ENCODE data around the gene BRD8.

DNA sequence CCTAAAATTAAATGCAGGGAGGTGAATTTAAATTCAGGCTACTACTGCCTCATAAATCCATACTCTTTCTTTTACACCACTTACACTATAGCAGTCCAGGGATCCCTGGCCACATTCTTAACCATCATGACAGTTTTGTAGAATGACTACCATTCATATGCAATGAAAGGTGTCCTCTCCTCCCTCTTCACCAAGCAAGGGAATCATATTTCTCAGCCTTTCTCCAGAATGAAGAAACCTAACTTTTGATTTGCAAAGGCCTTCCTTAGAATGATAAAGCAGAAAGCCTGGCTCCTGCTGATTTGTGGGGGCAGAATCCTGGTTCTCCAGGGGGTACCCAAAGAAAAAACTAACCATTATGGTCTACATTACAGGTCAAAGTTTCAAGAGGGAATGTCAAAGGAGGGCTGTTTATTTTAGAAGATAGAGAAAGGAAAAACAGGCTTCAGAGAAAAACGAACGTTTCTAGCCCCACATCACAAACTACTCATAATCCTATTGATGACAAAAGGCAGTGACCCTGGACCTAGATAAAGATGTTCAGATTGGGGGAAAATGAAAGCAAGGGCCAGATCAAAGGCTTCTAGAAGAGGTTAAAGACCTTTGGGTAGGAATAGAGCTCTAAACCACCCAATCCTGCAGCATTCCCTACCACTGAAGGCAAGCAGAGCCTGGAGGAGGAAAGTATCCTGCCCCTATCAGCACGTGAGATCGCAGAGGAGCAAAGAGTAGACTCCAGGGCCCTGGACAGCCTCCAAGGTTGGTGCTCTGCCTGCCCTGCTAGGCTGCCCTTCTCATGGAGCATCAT is 83.1 kb downstream of the BRD8 start:
- no peak for TF ChIP-seq POLR2A (IDR thresholded peaks at IDR 0.05)
- TF ChIP-seq, protein P1, sequence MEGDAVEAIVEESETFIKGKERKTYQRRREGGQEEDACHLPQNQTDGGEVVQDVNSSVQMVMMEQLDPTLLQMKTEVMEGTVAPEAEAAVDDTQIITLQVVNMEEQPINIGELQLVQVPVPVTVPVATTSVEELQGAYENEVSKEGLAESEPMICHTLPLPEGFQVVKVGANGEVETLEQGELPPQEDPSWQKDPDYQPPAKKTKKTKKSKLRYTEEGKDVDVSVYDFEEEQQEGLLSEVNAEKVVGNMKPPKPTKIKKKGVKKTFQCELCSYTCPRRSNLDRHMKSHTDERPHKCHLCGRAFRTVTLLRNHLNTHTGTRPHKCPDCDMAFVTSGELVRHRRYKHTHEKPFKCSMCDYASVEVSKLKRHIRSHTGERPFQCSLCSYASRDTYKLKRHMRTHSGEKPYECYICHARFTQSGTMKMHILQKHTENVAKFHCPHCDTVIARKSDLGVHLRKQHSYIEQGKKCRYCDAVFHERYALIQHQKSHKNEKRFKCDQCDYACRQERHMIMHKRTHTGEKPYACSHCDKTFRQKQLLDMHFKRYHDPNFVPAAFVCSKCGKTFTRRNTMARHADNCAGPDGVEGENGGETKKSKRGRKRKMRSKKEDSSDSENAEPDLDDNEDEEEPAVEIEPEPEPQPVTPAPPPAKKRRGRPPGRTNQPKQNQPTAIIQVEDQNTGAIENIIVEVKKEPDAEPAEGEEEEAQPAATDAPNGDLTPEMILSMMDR (IDR thresholded peaks at IDR 0.05), result no peak

Measured in testis (tissue), 2 donors.